ENCODE results near the gene ZBTB20. TPM values are rescaled to one million over a fixed set of nuclear protein-coding genes. Genes with fewer than 3 reads are reported as not detected.

The ZBTB20 gene
- 1.0 to 3.8 TPM (median 1.9 TPM) in 5 replicates for total RNA-seq (2022; extraction: Qiagen RNA extraction)

GRCh38 chr3:115146418-115147328 is at the start of gene ZBTB20:
TSS of gene ZBTB20 (minus strand) at chr3:115147288.

GRCh38 chr3:114293838-114294535 is 853.1 kb downstream of the ZBTB20 start, which contains the start of gene TIGIT:
TSS of gene TIGIT (plus strand) at chr3:114294028. CDS start at chr3:114294062, 34 bp downstream.

